Activated CD4-positive, CD25-positive, alpha-beta regulatory T cell (primary cell): ENCODE data around the gene CBX7.

Experiments used
- DNase-seq, 4 experiments: peaks; one replicate each; lab custom pipeline; 2025; lab: John Stamatoyannopoulos, UW

The CBX7 gene

GRCh38 chr22:39147335-39148025 lies 5.0 kb downstream of the CBX7 start:
- no peak for DNase-seq

GRCh38 chr22:39146256-39147101 lies 6.0 kb downstream of the CBX7 start:
- DNase-seq: no peak

GRCh38 chr22:39144101-39144767 lies 8.2 kb downstream of the CBX7 start:
- peak in 1 of 4 experiments; percentile 16 for DNase-seq

- no peak for DNase-seq
Measured at GRCh38 chr22:39142088-39142680, 10.3 kb downstream of the CBX7 start.

GRCh38 chr22:39139933-39140332 lies 12.5 kb downstream of the CBX7 start:
- no peak for DNase-seq

- no peak for DNase-seq
Measured at GRCh38 chr22:39138357-39138997, 14.0 kb downstream of the CBX7 start.

- DNase-seq: no peak
Measured at GRCh38 chr22:39136317-39136716, 16.2 kb downstream of the CBX7 start.

GRCh38 chr22:39135092-39135896 lies 17.2 kb downstream of the CBX7 start:
- DNase-seq: no peak

- no peak for DNase-seq
Measured at GRCh38 chr22:39134366-39135091, 18.0 kb downstream of the CBX7 start.

- no peak for DNase-seq
Measured at GRCh38 chr22:39133871-39134270, 18.6 kb downstream of the CBX7 start.

- DNase-seq: no peak
Measured at GRCh38 chr22:39132871-39133524, 19.5 kb downstream of the CBX7 start.

- no peak for DNase-seq
Measured at GRCh38 chr22:39132281-39132680, 20.2 kb downstream of the CBX7 start.

- DNase-seq: no peak
Measured at GRCh38 chr22:39130892-39131855, 21.3 kb downstream of the CBX7 start.

GRCh38 chr22:39130152-39130704 lies 22.3 kb downstream of the CBX7 start:
- no peak for DNase-seq

GRCh38 chr22:39129746-39130145 lies 22.7 kb downstream of the CBX7 start:
- DNase-seq: no peak

GRCh38 chr22:39129081-39129480 lies 23.4 kb downstream of the CBX7 start:
- no peak for DNase-seq

- DNase-seq: no peak
Measured at GRCh38 chr22:39128508-39128907, 24.0 kb downstream of the CBX7 start.

- DNase-seq: no peak
Measured at GRCh38 chr22:39125622-39126021, 26.9 kb downstream of the CBX7 start.
